ENCODE results near the gene CXXC5. TPM values are rescaled to one million over a fixed set of nuclear protein-coding genes. Genes with fewer than 3 reads are reported as not detected.

CXXC5 gene
- total and polyA plus RNA-seq, 7 donors = 15.7 to 30.0 (median 19.9) TPM

- Histone ChIP-seq H3K27me3 (no peaks in the 10 kb centered on the region), H3K36me3 (no peaks in the 10 kb centered on the region), H3K4me3 (no peak overlapping the region), H3K9me3 (no peaks in the 10 kb centered on the region), H3K4me1 (peaks cover 0 to 27% (median 23%) of the 10 kb centered on the region in 4 donors), H3K27ac (peak overlapping the region in 1 of 4 donors; percentile 25)
- intact Hi-C loops (cut with DNase I) = loop anchor here (2.0 kb wide), 1 partner anchor 57 kb away; no protein-coding TSS in a partner anchor
- no peak for DNase-seq
- WGBS, 2 donors = 12 to 42% methylated on average over 16 of the region's 16 CpGs
- TF ChIP-seq, protein P1, sequence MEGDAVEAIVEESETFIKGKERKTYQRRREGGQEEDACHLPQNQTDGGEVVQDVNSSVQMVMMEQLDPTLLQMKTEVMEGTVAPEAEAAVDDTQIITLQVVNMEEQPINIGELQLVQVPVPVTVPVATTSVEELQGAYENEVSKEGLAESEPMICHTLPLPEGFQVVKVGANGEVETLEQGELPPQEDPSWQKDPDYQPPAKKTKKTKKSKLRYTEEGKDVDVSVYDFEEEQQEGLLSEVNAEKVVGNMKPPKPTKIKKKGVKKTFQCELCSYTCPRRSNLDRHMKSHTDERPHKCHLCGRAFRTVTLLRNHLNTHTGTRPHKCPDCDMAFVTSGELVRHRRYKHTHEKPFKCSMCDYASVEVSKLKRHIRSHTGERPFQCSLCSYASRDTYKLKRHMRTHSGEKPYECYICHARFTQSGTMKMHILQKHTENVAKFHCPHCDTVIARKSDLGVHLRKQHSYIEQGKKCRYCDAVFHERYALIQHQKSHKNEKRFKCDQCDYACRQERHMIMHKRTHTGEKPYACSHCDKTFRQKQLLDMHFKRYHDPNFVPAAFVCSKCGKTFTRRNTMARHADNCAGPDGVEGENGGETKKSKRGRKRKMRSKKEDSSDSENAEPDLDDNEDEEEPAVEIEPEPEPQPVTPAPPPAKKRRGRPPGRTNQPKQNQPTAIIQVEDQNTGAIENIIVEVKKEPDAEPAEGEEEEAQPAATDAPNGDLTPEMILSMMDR (IDR thresholded peaks at IDR 0.05) = no peak
- TF ChIP-seq POLR2AphosphoS5 (IDR thresholded peaks at IDR 0.05) (no peak), EP300 (IDR thresholded peaks at IDR 0.05) (no peak), POLR2A (IDR thresholded peaks at IDR 0.05) (no peak)
Observed at GRCh38 chr5:139689631-139690063, 41.5 kb downstream of the CXXC5 start.

- H3K27ac ChIP-seq = peak overlapping the region in 1 of 4 donors; percentile 25
- H3K36me3 ChIP-seq = no peaks in the 10 kb centered on the region
- no peak overlapping the region for H3K4me3 ChIP-seq
- no peaks in the 10 kb centered on the region for H3K9me3 ChIP-seq
- 16 to 30% methylated on average over 16 of the region's 16 CpGs for WGBS, 2 donors
- H3K4me1 ChIP-seq = peaks cover 0 to 22% (median 18%) of the 10 kb centered on the region in 4 donors
- no peak for TF ChIP-seq POLR2AphosphoS5 (IDR thresholded peaks at IDR 0.05)
- TF ChIP-seq, protein P1 (IDR thresholded peaks at IDR 0.05) = peak; percentile 12 to 64 (median 44)
- intact Hi-C loops (cut with DNase I) = loop anchor here (2.0 kb wide), 1 partner anchor 57 kb away; no protein-coding TSS in a partner anchor
- DNase-seq = no peak
- H3K27me3 ChIP-seq = no peaks in the 10 kb centered on the region
Observed at GRCh38 chr5:139690064-139690802, 42.1 kb downstream of the CXXC5 start.

DNA sequence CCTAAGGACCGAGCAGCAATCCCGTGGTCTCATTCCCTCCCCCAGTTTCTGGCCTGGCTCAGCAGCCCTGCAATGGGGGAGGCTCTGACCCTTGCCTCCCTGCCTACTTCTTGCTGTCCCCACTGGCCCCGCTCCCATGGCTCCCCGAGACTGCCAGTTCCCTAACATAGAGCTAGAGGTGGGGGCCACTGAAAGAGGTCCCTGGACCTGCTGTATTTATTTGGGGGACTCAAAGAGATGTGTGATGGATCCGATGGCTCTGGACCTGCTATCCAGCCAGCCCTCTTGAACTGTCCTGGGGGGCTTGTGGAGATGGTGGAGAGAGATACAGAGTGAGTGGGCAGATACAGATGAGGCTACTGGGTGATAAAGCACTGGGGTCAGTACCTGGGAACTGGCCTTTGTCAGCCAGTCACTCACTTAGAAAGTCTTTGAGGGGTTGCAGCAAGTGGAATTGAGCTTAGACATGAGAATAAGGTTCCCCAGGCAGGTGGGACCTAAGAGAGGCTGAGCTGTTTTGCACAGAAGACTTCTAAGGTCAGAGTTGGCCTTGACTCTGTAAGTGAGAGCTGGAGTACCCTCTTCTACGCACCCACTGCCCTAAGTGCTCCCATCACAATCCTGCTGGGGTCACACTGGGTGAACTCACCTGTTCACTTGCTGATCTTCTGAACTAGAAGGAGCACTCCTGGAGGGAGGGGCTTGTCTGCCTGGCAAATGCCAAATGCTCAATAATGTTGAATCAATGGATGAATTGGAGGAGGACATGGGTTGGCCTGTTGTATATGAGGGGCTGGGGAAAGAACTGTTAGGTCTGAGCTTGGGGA is 42.9 kb downstream of the CXXC5 start:
- Histone ChIP-seq H3K9me3 (no peaks in the 10 kb centered on the region), H3K4me3 (no peak overlapping the region), H3K36me3 (no peaks in the 10 kb centered on the region), H3K27me3 (no peaks in the 10 kb centered on the region), H3K4me1 (peaks cover 0 to 17% (median 17%) of the 10 kb centered on the region in 4 donors), H3K27ac (peak overlapping the region in 1 of 4 donors; percentile 25)
- TF ChIP-seq, protein P1 (IDR thresholded peaks at IDR 0.05) = no peak
- TF ChIP-seq EP300 (IDR thresholded peaks at IDR 0.05) (no peak), POLR2AphosphoS5 (IDR thresholded peaks at IDR 0.05) (no peak), POLR2A (IDR thresholded peaks at IDR 0.05) (no peak)
- intact Hi-C loops (cut with DNase I) = loop anchor here (2.0 kb wide), 1 partner anchor 58 kb away; no protein-coding TSS in a partner anchor
- DNase-seq = no peak
- 80 to 86% methylated on average over 6 of the region's 6 CpGs for WGBS, 2 donors

DNA sequence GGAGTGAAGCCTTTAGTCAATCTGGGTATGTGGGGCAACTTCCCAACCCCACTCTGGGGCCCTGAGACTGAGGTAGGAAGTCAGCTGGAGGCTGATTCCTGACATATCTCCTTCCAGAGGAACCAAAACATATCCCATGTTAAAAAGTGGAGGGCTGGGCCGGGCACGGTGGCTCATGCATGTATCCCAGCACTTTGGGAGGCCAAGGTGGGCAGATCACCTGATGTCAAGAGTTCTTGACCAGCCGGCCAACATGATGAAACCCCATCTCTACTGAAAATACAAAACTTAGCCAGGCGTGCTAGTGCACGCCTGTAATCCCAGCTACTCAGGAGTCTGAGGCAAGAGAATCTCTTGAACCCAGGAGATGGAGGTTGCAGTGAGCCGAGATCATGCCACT is 44.0 kb downstream of the CXXC5 start:
- Histone ChIP-seq H3K4me3 (no peak overlapping the region), H3K9me3 (no peaks in the 10 kb centered on the region), H3K27me3 (no peaks in the 10 kb centered on the region), H3K27ac (no peak overlapping the region), H3K4me1 (peaks cover 0 to 27% (median 26%) of the 10 kb centered on the region in 4 donors), H3K36me3 (no peaks in the 10 kb centered on the region)
- TF ChIP-seq EP300 (IDR thresholded peaks at IDR 0.05) (no peak), POLR2AphosphoS5 (IDR thresholded peaks at IDR 0.05) (no peak), POLR2A (IDR thresholded peaks at IDR 0.05) (no peak)
- TF ChIP-seq, protein P1 (IDR thresholded peaks at IDR 0.05) = no peak
- 95 to 96% methylated on average over 6 of the region's 6 CpGs for WGBS, 2 donors
- intact Hi-C loops (cut with DNase I) = no loop called here
- no peak for DNase-seq

Measured in sigmoid colon (tissue), 7 donors.